Adipose tissue (tissue), 3 donors: ENCODE data around the gene TMEM106A. TPM values are rescaled to one million over a fixed set of nuclear protein-coding genes. Genes with fewer than 3 reads are reported as not detected.
"Not testable (repeated sequence)": the region's sequence is repeated elsewhere in the genome, so short reads cannot be mapped to it uniquely, and the experiment has no call there.

Experiments used
- H3K27ac ChIP-seq: one replicate; pipeline ENCODE4 v1.5.1; 2013; ENCODE audit warnings: low read depth, low read length
- WGBS, 3 donors: extraction: QIAGEN DNeasy Blood & Tissue Kit; methylation state at CpG; one replicate each; pipeline ENCODE4 v1.1.7; 2013; 5-methylcytosine and 5-hydroxymethylcytosine counted together
- polyA plus RNA-seq, 3 donors: library from polyadenylated mRNA; stranded (reverse); fragments of 200-250 nt; gene quantifications; one replicate each; pipeline ENCODE4 v1.2.3, GENCODE V29; 2013
- donor health status: healthy with polysubstance abuse.
- donor health status: Bipolar disorder and iron deficiency.
- donor health status: healthy.

TMEM106A gene
- polyA plus RNA-seq, 3 donors, result 1.4 to 4.5 (median 3.6) TPM

DNA sequence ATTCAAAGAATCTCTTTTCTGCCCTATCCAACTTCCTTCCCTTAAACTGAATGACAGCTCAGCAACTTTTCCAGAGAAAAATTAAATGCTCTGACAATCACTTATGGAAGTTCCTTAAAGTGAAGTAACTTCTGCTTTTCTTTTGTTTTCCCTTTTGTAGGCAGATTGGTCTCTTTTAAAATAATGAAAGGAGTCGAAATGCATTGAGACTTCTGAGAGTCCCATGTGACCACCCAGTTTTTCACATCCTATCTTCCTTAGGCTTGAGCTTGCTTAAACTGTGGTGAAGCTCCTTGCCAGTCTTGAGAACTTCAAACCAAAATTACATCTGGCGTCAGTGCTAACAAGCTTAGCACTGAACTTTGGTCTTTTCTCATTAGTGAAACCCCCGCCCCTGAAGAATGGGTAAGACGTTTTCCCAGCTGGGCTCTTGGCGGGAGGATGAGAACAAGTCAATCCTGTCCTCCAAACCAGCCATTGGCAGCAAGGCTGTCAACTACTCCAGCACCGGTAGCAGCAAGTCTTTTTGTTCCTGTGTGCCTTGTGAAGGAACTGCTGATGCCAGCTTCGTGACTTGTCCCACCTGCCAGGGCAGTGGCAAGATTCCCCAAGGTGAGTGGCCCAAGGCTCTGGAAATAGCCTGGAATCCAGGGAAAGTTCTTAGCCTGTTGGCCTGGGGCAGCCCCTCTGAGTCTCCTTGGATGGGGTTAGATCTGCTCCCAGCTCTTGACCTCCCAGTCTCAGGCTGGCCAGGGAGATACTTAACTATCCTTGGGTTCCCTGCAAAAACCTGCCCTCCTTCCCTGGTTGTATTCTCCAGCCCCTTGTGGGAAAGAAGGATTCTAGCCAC lies 1.2 kb downstream of the TMEM106A start:
- 32 to 59% (median 48%) methylated on average over 7 of the region's 7 CpGs for WGBS, 3 donors
- H3K27ac ChIP-seq, result no peak overlapping the region

DNA sequence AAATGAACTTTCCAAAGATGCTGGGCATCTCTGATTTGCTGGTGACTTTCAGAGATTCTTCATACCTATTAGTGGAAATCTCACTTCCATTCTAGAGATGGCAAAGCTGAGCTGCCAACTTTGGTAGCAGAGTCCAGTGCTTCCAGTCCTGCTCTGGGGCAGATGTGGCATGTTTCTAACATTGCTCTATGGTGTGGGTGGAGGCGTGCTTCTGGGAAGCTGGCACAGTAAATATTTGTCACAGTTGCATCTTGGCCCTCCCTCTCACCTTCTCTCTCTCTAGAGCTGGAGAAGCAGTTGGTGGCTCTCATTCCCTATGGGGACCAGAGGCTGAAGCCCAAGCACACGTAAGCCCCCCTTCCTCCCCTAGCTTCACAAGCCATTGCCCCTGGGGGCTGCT lies 1.9 kb downstream of the TMEM106A start:
- no peak overlapping the region for H3K27ac ChIP-seq
- 74 to 93% (median 90%) methylated on average over 2 of the region's 2 CpGs for whole genome bisulfite sequencing, 3 donors

GRCh38 chr17:43215341-43215740 lies 3.7 kb downstream of the TMEM106A start:
- H3K27ac ChIP-seq, result no peak overlapping the region
- WGBS, 3 donors, result 94 to 99% (median 97%) methylated on average over 3 of the region's 3 CpGs

DNA sequence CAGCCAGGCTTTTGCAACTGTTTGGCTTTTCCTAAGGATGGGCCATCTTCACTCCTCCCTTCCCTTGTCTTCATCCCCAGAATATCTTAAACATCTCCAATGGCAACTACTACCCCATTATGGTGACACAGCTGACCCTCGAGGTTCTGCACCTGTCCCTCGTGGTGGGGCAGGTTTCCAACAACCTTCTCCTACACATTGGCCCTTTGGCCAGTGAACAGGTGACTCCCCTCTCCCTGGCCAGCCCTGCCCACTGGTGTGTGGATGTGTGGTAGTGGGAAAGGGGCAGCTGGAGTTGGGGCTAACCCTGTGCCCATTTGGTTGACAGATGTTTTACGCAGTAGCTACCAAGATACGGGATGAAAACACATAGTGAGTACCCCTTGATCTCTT lies 4.7 kb downstream of the TMEM106A start:
- H3K27ac ChIP-seq, result no peak overlapping the region
- 55 to 92% (median 89%) methylated on average over 4 of the region's 4 CpGs for WGBS, 3 donors

GRCh38 chr17:43216762-43217613 lies 5.3 kb downstream of the TMEM106A start:
- 65 to 95% (median 92%) methylated on average over 4 of the region's 4 CpGs for WGBS, 3 donors
- H3K27ac ChIP-seq, result no peak overlapping the region

GRCh38 chr17:43217614-43218087 lies 6.0 kb downstream of the TMEM106A start:
- H3K27ac ChIP-seq, result no peak overlapping the region
- WGBS, 3 donors, result 93 to 97% (median 95%) methylated on average over 2 of the region's 2 CpGs

DNA sequence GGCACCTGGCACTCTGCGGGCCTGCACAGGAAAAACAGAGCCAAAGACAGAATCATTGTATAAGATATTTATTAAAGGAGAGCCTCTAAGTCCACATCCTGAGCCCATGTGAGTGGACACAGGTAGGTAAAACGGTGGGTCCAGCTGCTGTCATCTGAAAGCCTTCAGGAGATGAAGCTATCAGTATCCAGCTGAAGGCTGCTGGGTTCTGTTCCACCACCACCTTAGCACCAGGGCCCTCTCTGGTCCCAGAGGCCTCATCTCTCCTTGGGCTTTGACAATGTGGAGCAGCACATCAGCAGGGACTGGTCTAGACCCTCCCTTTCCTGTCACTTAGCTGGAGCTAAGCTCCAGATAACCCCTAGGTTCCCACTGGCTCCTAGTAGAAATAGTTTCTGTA lies 7.3 kb downstream of the TMEM106A start:
- no peak overlapping the region for H3K27ac ChIP-seq
- 89 to 98% (median 93%) methylated on average over 2 of the region's 2 CpGs for WGBS, 3 donors

GRCh38 chr17:43219746-43220380 lies 8.2 kb downstream of the TMEM106A start:
- no peak overlapping the region for H3K27ac ChIP-seq
- WGBS, 3 donors, result 62 to 82% (median 63%) methylated on average over 8 of the region's 8 CpGs

- WGBS, 3 donors, result 85 to 91% (median 87%) methylated on average over 9 of the region's 9 CpGs
- H3K27ac ChIP-seq, result no peak overlapping the region
Observed at GRCh38 chr17:43220511-43221125, 8.9 kb downstream of the TMEM106A start.

GRCh38 chr17:43224146-43224705 lies 12.6 kb downstream of the TMEM106A start:
- WGBS, 3 donors, result 75 to 91% (median 80%) methylated on average over 7 of the region's 7 CpGs
- H3K27ac ChIP-seq, result no peak overlapping the region

GRCh38 chr17:43226393-43226792 lies 14.7 kb downstream of the TMEM106A start:
- WGBS, 3 donors, result 95 to 97% (median 97%) methylated on average over 7 of the region's 7 CpGs
- no peak overlapping the region for H3K27ac ChIP-seq

GRCh38 chr17:43228020-43228782 lies 16.5 kb downstream of the TMEM106A start, which contains the start of gene CCDC200:
Gene CCDC200, minus strand, starts transcription at chr17:43228623. Its CDS starts 69 bp downstream, at chr17:43228554.
- no CpG with 5 or more reads among the region's 7 CpGs for WGBS, 3 donors
- not testable (repeated sequence) for H3K27ac ChIP-seq

DNA sequence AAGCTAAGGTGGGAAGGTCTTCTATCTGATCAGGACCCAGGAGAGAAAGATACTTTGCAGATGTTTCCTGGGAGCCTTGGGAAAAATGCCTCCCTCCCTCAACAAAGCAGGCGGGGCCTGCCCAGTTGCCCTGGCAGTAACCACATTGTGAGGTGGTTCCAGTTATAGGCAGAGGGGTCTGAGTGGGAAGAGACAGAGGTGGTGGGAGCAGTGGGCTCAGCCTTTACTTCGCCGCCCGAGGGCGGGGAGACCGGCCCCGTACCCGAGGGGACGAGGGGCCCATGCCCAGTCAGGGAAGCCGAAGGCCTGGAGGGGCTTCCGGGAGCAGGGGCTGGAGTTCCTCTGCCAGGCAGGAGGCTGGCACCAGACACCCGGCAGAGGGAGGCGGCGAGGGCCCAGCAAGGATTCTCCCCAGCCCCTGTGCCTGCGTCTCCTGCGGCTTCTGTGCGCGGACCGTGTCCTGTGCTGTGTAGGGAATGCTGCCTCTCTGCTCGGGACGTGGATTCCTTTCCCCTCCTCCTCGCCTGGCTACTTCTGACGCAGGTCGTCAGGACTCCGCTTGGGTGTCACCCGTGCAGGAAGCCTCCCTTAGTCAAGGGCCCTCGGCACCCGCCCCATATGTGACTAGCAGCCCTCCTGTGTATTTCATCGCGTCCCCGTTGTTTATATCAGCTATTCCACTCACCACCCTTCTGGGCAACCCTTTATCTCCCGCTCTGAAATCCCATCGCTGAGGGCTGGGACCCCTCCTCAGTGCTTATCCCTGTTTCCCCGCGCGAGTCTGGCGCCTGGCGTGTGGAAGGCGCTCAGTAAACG lies 19.7 kb downstream of the TMEM106A start:
- 41 to 85% (median 65%) methylated on average over 14 to 18 of the region's 40 CpGs for WGBS, 3 donors
- H3K27ac ChIP-seq, result not testable (repeated sequence)

DNA sequence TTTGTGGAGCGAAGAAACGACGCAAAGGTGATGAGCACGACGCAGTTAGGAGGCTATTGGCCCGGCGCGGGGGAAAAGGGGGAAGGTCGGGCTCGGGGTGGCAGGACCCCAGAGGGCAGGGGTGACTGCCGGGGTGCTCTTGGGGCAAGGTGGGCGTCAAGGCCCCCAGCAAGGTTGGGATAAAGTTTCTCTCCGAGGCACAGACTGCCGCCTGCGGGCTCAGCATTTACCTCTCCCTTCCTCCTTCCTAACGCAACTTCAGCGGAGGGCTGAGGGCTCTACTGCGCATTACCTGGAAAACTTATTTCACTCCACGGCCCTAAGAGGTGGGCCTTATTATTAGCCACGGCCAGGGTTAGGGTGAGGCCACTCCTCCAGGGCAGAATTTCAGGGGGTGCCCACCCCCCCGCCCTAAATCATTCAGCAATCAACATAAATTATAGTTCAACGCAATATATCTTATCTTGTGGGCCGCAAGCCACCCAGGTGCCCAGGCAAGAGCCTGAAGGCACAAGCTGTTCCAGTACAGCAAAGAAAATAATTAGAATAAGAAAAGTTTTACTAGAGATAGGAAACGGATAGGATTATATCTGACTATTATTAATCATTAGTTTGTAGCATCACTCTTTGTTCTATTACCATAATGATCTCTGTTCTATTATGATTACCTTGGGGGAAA lies 20.5 kb downstream of the TMEM106A start:
- H3K27ac ChIP-seq, result not testable (repeated sequence)
- 71 to 84% (median 75%) methylated on average over 4 to 16 of the region's 24 CpGs for WGBS, 3 donors

DNA sequence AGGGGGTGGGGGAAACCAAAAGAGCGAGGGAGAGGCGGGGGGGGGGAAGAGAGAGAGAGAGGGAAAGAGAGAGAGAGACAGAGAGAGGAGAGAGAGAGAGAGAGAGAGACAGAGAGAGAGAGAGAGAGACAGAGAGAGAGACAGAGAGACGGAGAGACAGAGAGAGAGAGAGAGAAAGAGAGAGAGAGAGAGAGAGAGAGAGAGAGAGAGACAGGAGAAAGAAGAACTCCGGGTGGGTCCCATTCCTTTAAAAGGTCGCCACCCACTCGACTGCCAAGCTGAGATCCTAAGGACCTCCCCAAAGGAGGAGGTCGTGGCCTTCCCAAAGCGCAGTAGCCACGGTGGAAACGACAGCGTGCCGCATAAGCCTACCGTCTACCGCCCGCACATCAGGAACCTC lies 21.6 kb downstream of the TMEM106A start:
- 0% methylated on average over 2 of the region's 15 CpGs; no CpG with 5 or more reads in 2 of the 3 donors for WGBS, 3 donors
- H3K27ac ChIP-seq, result not testable (repeated sequence)

- no CpG with 5 or more reads among the region's 31 CpGs for WGBS, 3 donors
- H3K27ac ChIP-seq, result not testable (repeated sequence)
Observed at GRCh38 chr17:43233877-43234276, 22.2 kb downstream of the TMEM106A start, which contains the start of gene RNU2-1. Gene RNU2-1, minus strand, starts transcription at chr17:43233977.
